GM10266 (cell line): ENCODE data around the gene NDUFAF7.
"Not testable (repeated sequence)": the region's sequence is repeated elsewhere in the genome, so short reads cannot be mapped to it uniquely, and the experiment has no call there.

Experiments
- DNase-seq: peaks from one replicate; pipeline ENCODE4 v3.0.0; 2012; ENCODE audit errors: extremely low spot score
- TF ChIP-seq, protein P1 (sequence below): IDR thresholded peaks from 2 replicates; pipeline ENCODE4 v1.5.1; 2012; ENCODE audit warnings: mild to moderate bottlenecking, low read depth; ENCODE audit not compliant: control insufficient read depth, insufficient read depth; ENCODE audit errors: missing control alignments

NDUFAF7 gene

DNA sequence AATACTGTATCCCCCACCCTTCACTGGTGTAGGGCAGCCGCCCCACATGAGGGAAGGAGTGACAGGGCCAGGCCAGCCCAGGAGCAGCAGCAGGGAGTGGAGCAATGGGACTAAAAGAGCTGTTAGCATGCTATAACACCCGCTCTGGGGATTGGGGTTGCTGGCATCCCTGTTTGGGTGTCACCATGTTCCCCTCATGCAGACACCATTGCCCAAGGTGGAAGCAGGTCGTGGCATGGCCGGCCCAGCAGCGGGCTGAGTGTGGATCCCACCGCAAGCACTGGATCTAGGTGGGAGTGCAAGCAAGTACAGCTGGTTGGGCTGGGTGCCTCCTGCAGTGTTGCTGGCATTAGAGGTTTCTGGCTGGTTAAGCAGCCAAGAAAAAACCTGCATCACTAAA lies 39.7 kb upstream of the NDUFAF7 start:
- TF ChIP-seq, protein P1, sequence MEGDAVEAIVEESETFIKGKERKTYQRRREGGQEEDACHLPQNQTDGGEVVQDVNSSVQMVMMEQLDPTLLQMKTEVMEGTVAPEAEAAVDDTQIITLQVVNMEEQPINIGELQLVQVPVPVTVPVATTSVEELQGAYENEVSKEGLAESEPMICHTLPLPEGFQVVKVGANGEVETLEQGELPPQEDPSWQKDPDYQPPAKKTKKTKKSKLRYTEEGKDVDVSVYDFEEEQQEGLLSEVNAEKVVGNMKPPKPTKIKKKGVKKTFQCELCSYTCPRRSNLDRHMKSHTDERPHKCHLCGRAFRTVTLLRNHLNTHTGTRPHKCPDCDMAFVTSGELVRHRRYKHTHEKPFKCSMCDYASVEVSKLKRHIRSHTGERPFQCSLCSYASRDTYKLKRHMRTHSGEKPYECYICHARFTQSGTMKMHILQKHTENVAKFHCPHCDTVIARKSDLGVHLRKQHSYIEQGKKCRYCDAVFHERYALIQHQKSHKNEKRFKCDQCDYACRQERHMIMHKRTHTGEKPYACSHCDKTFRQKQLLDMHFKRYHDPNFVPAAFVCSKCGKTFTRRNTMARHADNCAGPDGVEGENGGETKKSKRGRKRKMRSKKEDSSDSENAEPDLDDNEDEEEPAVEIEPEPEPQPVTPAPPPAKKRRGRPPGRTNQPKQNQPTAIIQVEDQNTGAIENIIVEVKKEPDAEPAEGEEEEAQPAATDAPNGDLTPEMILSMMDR, result no peak
- no peak for DNase-seq

DNA sequence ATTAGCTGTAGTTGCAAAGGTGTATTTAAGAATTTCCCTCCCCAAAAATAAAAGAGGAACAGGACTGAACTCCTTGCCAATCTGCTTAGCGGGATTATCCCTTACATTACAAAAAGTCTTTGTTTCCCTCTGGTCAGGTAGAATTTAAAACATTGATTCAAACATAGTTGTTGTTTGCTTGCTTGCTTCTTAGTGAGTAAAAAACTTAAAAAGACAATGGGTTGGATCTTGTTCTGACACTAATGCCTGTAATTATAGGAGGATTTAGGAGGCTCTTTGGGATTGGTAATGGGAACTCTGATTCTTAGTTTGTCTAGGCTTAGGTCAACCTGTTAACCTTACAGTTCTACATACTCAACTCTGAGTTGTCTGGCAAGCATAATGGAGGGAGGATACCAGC lies 38.9 kb upstream of the NDUFAF7 start:
- TF ChIP-seq, protein P1, result no peak
- DNase-seq, result no peak

DNA sequence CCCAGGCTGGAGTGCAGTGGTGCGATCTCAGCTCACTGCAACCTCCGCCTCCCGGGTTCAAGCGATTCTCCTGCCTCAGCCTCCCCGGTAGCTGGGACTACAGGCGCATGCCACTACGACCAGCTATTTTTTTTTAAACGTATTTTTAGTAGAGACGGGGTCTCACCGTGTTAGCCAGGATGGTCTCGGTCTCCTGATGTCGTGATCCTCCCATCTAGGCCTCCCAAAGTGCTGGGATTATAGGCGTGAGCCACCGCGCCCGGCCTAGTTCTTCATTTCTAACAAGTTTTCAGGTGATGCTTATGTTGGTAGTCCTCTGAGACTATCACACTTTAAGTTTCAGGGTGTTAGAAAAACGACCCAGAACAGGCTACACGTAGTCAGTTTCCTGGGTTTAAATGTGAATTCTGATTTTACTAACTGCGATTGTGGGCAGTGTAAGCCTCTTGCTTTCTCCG lies 35.6 kb upstream of the NDUFAF7 start:
- not testable (repeated sequence) for DNase-seq

DNA sequence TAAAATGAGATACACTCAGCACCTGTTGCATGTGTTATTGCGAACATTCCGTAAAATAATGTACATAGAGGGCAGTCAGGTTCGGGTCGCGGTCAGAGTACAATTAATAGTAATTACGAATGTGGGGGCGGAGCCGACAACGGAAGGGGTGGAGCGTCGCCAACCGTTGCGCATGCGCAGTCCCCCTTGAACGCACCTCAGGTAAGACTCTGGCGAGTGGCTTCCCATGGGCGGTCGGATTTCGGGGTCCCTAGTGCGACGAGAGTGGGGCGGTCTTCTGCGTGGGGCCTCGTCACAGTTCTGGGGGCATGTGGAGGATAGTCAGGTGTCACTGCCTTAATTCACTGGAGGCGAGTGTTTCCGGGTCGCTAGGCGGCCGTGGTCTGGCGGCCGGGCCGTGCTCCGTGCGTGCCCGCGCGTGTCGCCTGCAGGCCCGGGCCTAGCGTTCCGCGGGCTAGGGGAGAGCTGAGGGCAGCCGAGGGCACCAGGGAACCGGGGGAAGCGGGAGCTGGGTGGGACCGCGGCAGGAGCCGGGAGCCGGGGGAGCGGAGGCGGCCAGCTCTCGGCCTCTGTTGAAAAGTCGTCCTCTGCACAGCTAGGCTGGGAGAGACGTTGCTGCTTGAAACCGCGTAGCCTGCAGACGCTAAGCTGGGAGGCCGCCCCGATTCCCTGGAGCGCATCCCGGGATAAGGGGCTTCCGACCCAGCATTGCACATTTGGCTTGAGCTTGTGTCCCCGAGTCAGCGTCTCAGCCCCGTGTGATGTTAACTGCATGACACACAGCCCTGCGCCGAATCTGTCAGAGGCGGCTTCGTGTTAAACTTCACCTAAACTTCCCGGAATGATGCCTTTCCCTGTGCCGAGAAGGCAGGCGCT lies 34.9 kb upstream of the NDUFAF7 start, which contains the start of gene CEBPZOS:
TSS of gene CEBPZOS (plus strand) at position 177 of the 876 bp plus-strand sequence. CDS start 3,209 bp downstream, outside the sequence.
- peak; percentile 90 for DNase-seq
- TF ChIP-seq, protein P1, result no peak

DNA sequence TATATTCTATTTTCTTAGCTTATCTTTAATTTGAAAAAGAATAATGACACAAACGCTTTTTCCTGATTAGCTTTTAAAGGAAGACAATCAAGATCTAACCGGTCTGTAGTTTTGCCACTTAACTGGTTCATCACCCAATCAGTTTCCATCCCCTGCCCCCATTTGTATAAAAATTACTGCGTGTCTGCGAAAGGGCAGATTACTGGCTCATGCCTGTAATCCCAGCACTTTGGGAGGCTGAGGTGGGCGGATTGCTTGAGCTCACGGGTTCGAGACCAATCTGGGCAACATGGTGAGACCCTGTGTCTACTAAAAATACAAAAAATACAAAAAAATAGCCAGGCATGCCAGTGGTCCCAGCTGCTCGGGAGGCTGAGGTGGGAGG lies 32.8 kb upstream of the NDUFAF7 start:
- TF ChIP-seq, protein P1, result no peak

DNA sequence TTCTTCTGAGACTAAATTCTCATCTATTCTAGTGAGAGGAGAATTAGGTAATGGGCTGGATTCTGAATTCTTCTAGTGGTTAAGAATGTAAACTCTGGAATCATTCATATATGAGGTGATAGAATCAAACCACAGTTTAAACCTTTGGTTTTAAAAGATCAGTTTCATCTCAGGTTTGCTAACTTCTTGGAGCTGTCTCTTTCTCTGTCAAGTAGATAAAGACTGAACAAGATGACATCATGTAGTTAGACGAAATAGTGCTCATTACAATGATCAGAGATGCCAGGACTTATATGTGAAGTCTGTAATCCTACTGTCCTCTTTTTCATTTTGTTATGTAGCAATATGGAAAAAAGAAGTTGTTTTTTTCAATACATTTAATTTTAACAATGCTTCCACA lies 30.2 kb upstream of the NDUFAF7 start:
- no peak for DNase-seq
- TF ChIP-seq, protein P1, result no peak

More for the DNA sequence above, 32.8 kb upstream of the NDUFAF7 start:
- no peak for DNase-seq

DNA sequence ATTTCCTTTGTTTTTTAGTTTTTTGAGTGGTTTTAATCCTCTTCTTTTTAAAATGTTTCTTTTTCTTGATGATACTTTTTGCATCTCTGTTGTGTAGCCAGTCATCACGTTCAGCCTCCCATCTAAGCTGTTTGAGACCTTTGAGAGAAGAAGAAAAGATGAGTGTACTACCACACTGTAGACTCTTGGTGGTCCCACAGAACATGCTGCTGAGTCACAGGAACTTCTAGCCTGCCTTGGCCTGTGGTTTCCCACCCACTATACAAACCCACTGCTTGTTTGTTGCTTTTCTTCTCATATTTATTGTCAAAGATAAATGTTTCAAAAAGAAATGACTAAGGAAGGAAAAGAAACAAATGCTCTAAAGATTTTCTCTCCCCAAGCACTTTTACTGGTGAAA lies 29.7 kb upstream of the NDUFAF7 start:
- DNase-seq, result no peak
- TF ChIP-seq, protein P1, result no peak
